Prostate gland (tissue), 2 donors: ENCODE data around the gene NAA15. TPM values are rescaled to one million over a fixed set of nuclear protein-coding genes. Genes with fewer than 3 reads are reported as not detected.
"Not testable (repeated sequence)": the region's sequence is repeated elsewhere in the genome, so short reads cannot be mapped to it uniquely, and the experiment has no call there.

Experiments used
- DNase-seq: peaks from one replicate; pipeline ENCODE4 v3.0.0-alpha.2; 2019; ENCODE audit warnings: low spot score
- H3K27ac ChIP-seq, 2 donors: fragments of 200-600 bp; sonication (generic); 2 replicates each; pipeline ENCODE4 v1.5.1; 2017 to 2019
- H3K27me3 ChIP-seq: fragments of 200-600 bp; sonication (generic); replicated peaks from 2 replicates; pipeline ENCODE4 v1.5.1; 2019; ENCODE audit not compliant: insufficient read depth
- H3K36me3 ChIP-seq, 2 donors: fragments of 200-600 bp; sonication (generic); 1 replicate in 1 of 2; 2 replicates in 1 of 2; pipeline versions ENCODE4 v1.5.1 to v1.8.1; 2017 to 2019
- H3K4me1 ChIP-seq: fragments of 200-600 bp; sonication (generic); replicated peaks from 2 replicates; pipeline ENCODE4 v1.5.1; 2019
- H3K4me3 ChIP-seq, 2 donors: fragments of 200-600 bp; sonication (generic); 2 replicates each; pipeline ENCODE4 v1.5.1; 2017 to 2019
- H3K9me3 ChIP-seq: fragments of 200-600 bp; sonication (generic); 2 replicates; pipeline ENCODE4 v1.5.1; 2017
- CTCF ChIP-seq, 4 experiments: fragments of 200-600 bp in 2 of 4; fragments of 450-650 bp in 2 of 4; sonication (generic) in 2 of 4; IDR thresholded peaks; 1 replicate in 3 of 4; 2 replicates in 1 of 4; pipeline ENCODE4 v1.5.1; 2016 to 2019; ENCODE audit warnings: antibody characterized with exemption in 4 of 4, mild to moderate bottlenecking in 2 of 4, moderate library complexity in 2 of 4
- POLR2A ChIP-seq: fragments of 450-650 bp; IDR thresholded peaks from one replicate; pipeline ENCODE4 v1.6.1; 2016; ENCODE audit warnings: antibody characterized with exemption, mild to moderate bottlenecking
- POLR2AphosphoS5 ChIP-seq: sonication (generic); formaldehyde crosslinking; IDR thresholded peaks from one replicate; pipeline ENCODE4 v1.6.1; 2017; ENCODE audit warnings: antibody characterized with exemption
- WGBS: methylation state at CpG from one replicate; pipeline ENCODE4 v1.1.5; 2018; 5-methylcytosine and 5-hydroxymethylcytosine counted together
- intact Hi-C: fragments of 100-400 bp; cut with DNase I; formaldehyde crosslinking; loops from one replicate; pipeline ENCODE4 v1.14.2; 2022
- total RNA-seq, 2 donors: library from RNA; depleted of rRNA; stranded (reverse); fragments of >200 nt; gene quantifications; one replicate each; pipeline ENCODE4 v1.1.0, GENCODE V29; 2016

NAA15 gene
- total RNA-seq, 2 donors from 2014 or later = 19.3 to 22.9 TPM

- Histone ChIP-seq H3K27me3 (no peaks in the 10 kb centered on the region), H3K9me3 (no peaks in the 10 kb centered on the region), H3K27ac (no peak overlapping the region), H3K36me3 (no peaks in the 10 kb centered on the region), H3K4me3 (no peak overlapping the region), H3K4me1 (no peaks in the 10 kb centered on the region)
- intact Hi-C loops = no loop called here
- no peak for TF ChIP-seq POLR2AphosphoS5
- no peak for TF ChIP-seq CTCF (IDR thresholded peaks at IDR 0.05)
- TF ChIP-seq POLR2A = no peak
- DNase-seq = no peak
Observed at GRCh38 chr4:139317635-139318034, 16.3 kb downstream of the NAA15 start.

GRCh38 chr4:139319571-139319970, 18.3 kb downstream of the NAA15 start:
- Histone ChIP-seq H3K4me3 (no peak overlapping the region), H3K27me3 (no peaks in the 10 kb centered on the region), H3K4me1 (no peaks in the 10 kb centered on the region), H3K9me3 (no peaks in the 10 kb centered on the region), H3K36me3 (no peaks in the 10 kb centered on the region), H3K27ac (no peak overlapping the region)
- intact Hi-C loops = no loop called here
- no peak for DNase-seq
- TF ChIP-seq CTCF (IDR thresholded peaks at IDR 0.05) (no peak), POLR2A (no peak), POLR2AphosphoS5 (no peak)
- WGBS = 95% methylated on average over 1 of the region's 1 CpG

- H3K9me3 ChIP-seq, intact Hi-C loops, H3K36me3 ChIP-seq, H3K27me3 ChIP-seq, H3K4me3 ChIP-seq, H3K4me1 ChIP-seq, DNase-seq, H3K27ac ChIP-seq: not testable (repeated sequence)
- WGBS = 48% methylated on average over 1 of the region's 1 CpG
Observed at GRCh38 chr4:139322070-139322469, 20.8 kb downstream of the NAA15 start.

- H3K36me3 ChIP-seq, H3K4me3 ChIP-seq, H3K4me1 ChIP-seq, H3K27ac ChIP-seq, H3K27me3 ChIP-seq, H3K9me3 ChIP-seq, DNase-seq, intact Hi-C loops: not testable (repeated sequence)
- 97% methylated on average over 6 of the region's 6 CpGs for WGBS
Observed at GRCh38 chr4:139322541-139322940, 21.2 kb downstream of the NAA15 start.

- Histone ChIP-seq H3K27me3 (no peaks in the 10 kb centered on the region), H3K9me3 (no peaks in the 10 kb centered on the region), H3K36me3 (no peaks in the 10 kb centered on the region), H3K27ac (no peak overlapping the region), H3K4me3 (no peak overlapping the region), H3K4me1 (no peaks in the 10 kb centered on the region)
- no peak for DNase-seq
- no peak for TF ChIP-seq POLR2A
- no peak for TF ChIP-seq POLR2AphosphoS5
- no peak for TF ChIP-seq CTCF (IDR thresholded peaks at IDR 0.05)
- intact Hi-C loops = no loop called here
- 70% methylated on average over 6 of the region's 6 CpGs for WGBS
Observed at GRCh38 chr4:139324620-139325019, 23.3 kb downstream of the NAA15 start.

GRCh38 chr4:139329665-139330200, 28.4 kb downstream of the NAA15 start:
- Histone ChIP-seq H3K36me3 (no peaks in the 10 kb centered on the region), H3K27ac (no peak overlapping the region), H3K4me1 (no peaks in the 10 kb centered on the region), H3K4me3 (no peak overlapping the region), H3K27me3 (no peaks in the 10 kb centered on the region), H3K9me3 (no peaks in the 10 kb centered on the region)
- TF ChIP-seq POLR2A (no peak), CTCF (IDR thresholded peaks at IDR 0.05) (no peak)
- DNase-seq = no peak
- 83% methylated on average over 4 of the region's 4 CpGs for WGBS
- intact Hi-C loops = no loop called here
